HG02981 (cell line): ENCODE data around the gene CT45A9.
"Not testable (repeated sequence)": the region's sequence is repeated elsewhere in the genome, so short reads cannot be mapped to it uniquely, and the experiment has no call there.

Source experiments
- ATAC-seq: cut with Tn5 transposase; IDR thresholded peaks from one replicate; pipeline ENCODE4 v1.9.1; 2021; ENCODE audit warnings: mild to moderate bottlenecking, moderate library complexity; ENCODE audit not compliant: unreplicated experiment

CT45A9 gene, protein sequence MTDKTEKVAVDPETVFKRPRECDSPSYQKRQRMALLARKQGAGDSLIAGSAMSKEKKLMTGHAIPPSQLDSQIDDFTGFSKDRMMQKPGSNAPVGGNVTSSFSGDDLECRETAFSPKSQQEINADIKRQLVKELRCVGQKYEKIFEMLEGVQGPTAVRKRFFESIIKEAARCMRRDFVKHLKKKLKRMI

GRCh38 chrX:135871712-135872111, at the start of gene CT45A9:
Gene CT45A9, minus strand, starts transcription at chrX:135871812. Its CDS starts 3,751 bp downstream, at chrX:135868061.
- ATAC-seq: not testable (repeated sequence)

DNA sequence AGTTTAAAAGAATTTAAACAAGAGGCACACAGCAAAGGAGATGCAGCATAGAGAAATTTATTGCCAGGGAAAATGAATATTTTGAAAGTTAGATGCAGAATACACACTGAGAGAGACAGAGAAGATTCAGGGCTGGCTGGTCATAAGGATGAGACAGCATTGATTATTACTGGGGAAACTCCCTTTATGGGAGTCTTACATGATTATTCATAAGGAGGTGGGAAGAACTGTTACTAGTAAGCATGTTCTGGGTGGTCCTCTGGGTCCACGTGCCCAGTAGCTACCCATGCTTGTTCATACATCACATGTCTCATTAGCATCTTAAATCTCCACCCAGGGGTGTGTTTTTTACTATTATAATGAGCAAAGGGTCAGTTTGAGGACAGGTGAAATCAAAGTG, 48.9 kb upstream of the CT45A9 start:
- not testable (repeated sequence) for ATAC-seq

DNA sequence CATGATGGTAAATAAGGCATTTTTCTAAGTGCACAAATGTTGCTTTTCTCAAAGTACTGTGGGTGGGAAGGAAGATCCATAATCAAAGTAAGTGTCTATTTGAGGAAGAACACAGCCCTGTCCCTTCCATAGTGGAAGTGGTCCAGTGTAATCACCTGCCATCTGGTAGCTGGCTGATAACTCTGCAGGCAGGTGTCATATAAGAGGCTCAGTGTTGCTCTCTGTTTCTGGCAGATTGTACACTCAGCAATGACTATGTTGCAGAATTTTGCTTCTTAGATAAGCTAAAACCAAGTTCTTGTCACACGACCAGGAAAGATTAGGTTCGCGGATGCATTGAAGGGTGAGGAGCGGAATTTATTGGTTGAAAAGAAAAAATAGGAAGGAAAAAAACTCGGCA, 42.8 kb upstream of the CT45A9 start:
- no peak for ATAC-seq

DNA sequence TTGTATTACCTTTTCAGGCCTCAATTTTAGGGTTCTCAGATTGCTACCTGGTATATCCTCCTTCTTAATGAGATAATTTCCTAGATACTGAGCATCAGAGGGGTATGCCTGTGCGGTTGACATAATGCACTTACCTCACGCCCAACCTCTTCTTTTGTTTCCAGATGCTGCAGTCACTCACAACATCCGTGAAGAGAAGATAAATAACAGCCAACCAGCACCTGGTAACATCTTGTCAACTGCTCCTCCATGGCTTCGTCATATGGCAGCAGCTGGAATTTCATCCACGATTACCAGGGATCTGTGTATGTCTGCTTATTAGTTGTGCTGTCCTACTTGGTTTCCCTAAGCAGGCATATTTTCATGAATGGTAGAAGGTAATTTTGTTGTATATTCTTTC, 38.6 kb upstream of the CT45A9 start:
- ATAC-seq: no peak

DNA sequence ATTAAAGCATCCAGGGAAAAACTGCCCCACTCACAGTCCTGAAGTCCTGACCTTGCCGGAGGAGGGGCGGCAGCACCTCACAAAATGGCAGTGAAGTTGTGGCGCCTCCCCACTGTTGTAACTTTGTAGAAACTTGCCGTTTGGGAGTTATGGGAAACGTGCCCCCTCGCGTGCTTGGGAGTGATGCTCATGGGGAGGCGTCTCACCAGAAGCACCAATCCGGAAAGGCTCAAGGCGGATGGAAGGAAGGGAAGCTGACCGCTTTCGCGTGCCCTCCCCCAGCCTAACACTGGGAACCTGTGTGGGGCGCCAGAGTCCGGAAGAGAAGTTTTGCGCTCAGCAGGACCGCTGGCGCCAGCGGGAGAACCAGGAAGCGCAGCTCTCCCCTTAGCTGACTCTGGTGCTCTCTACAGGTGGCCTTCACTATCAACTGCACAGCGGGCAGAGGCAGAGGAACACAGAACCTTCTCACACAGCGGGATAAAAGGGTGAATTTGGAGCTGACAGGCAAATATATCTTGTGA, 21.7 kb upstream of the CT45A9 start, which contains the start of the genes CT45A10 and SAGE1:
Gene CT45A10 (minus strand): TSS at position 151 of the 524 bp plus-strand sequence. CDS start 8,100 bp downstream, outside the sequence.
Gene SAGE1 (plus strand): TSS at position 423 of the 524 bp plus-strand sequence. CDS start 2,527 bp downstream, outside the sequence.
- ATAC-seq: no peak

- ATAC-seq: no peak
Observed at GRCh38 chrX:135892781-135893180, 21.2 kb upstream of the CT45A9 start.

GRCh38 chrX:135890087-135890585, 18.5 kb upstream of the CT45A9 start:
- no peak for ATAC-seq

- not testable (repeated sequence) for ATAC-seq
Observed at GRCh38 chrX:135888976-135889375, 17.4 kb upstream of the CT45A9 start.

DNA sequence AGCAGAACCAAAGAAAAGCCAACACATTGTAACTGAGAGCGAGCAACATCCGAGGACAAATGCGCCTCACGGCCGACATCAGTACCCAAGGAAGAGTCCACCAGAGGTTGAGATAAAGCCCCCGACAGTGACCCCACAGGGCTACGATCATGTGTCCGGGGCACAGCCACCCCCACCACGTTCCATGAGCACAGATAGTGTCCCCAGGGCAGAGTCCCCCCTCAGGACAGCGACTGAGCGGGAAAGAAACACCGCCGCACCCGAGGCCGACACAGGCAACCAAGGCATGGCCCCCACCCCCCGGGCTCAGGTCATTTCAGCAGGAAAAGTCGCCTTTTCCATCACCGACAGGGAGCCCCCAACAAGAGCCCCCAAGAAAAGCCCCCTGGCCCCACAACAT, 16.6 kb upstream of the CT45A9 start:
- not testable (repeated sequence) for ATAC-seq

- not testable (repeated sequence) for ATAC-seq
Observed at GRCh38 chrX:135882741-135883140, 11.1 kb upstream of the CT45A9 start.

DNA sequence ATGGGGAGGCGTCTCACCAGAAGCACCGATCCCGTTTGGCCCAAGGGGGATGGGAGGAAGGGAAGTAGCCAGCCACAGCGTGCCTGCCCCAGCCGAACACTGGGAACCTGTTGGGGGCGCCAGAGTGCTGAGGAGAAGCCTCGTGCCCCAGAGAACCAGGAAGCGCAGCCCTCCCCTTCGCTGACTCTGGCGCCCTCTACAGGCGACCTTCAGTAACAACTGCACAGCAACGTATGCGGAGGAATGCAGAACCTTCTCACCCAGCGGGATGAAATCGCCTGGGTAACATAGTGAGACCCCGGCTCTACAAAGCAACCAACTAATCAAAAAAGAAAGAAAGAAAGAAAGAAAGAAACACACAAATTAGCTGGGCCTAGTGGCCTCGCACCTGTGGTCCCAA, 17.2 kb downstream of the CT45A9 start, which contains the start of gene CT45A8:
Gene CT45A8 (minus strand): TSS at position 101 of the 400 bp plus-strand sequence. CDS start 3,755 bp downstream, outside the sequence.
- not testable (repeated sequence) for ATAC-seq

DNA sequence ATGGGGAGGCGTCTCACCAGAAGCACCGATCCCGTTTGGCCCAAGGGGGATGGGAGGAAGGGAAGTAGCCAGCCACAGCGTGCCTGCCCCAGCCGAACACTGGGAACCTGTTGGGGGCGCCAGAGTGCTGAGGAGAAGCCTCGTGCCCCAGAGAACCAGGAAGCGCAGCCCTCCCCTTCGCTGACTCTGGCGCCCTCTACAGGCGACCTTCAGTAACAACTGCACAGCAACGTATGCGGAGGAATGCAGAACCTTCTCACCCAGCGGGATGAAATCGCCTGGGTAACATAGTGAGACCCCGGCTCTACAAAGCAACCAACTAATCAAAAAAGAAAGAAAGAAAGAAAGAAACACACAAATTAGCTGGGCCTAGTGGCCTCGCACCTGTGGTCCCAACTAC, 34.4 kb downstream of the CT45A9 start, which contains the start of gene CT45A7:
Gene CT45A7 (minus strand): TSS at position 101 of the 400 bp plus-strand sequence. CDS start 3,747 bp downstream, outside the sequence.
- ATAC-seq: not testable (repeated sequence)

- ATAC-seq: not testable (repeated sequence)
Observed at GRCh38 chrX:135819912-135820311, 51.7 kb downstream of the CT45A9 start, which contains the start of gene CT45A2. Gene CT45A2, minus strand, starts transcription at chrX:135820012. Its CDS starts 3,747 bp downstream, at chrX:135816265.
